SJCRH30 (cell line): ENCODE results near the gene FERMT2. TPM values are rescaled to one million over a fixed set of nuclear protein-coding genes. Genes with fewer than 3 reads are reported as not detected.
A peak's percentile ranks its signal among the peaks of the same experiment; 100 is the strongest.

Experiments used
- DNase-seq, 2 experiments: peaks; one replicate each; pipeline ENCODE4 v3.0.0-alpha.2; 2015 to 2020
- H3K27ac ChIP-seq: fragments of 250-450 bp; sonication (Bioruptor Pico); 2 replicates; pipeline ENCODE4 v1.5.1; 2020; ENCODE audit warnings: mild to moderate bottlenecking, moderate library complexity
- H3K27me3 ChIP-seq: fragments of 250-450 bp; sonication (Bioruptor Pico); 2 replicates; pipeline ENCODE4 v1.5.1; 2020; ENCODE audit warnings: mild to moderate bottlenecking, moderate library complexity
- H3K36me3 ChIP-seq: fragments of 250-450 bp; sonication (Bioruptor Pico); 2 replicates; pipeline ENCODE4 v1.5.1; 2020; ENCODE audit warnings: mild to moderate bottlenecking, moderate library complexity
- H3K4me1 ChIP-seq: fragments of 250-450 bp; sonication (Bioruptor Pico); 2 replicates; pipeline ENCODE4 v1.5.1; 2020; ENCODE audit warnings: mild to moderate bottlenecking, moderate library complexity
- H3K4me3 ChIP-seq: fragments of 250-450 bp; sonication (Bioruptor Pico); 2 replicates; pipeline ENCODE4 v1.5.1; 2020; ENCODE audit warnings: mild to moderate bottlenecking, moderate library complexity
- H3K9me3 ChIP-seq: fragments of 250-450 bp; sonication (Bioruptor Pico); replicated peaks from 2 replicates; pipeline ENCODE4 v1.5.1; 2020; ENCODE audit warnings: mild to moderate bottlenecking, moderate library complexity
- total RNA-seq: library from RNA; depleted of rRNA; stranded (reverse); fragments of >200 nt; shearing (Covaris generic); gene quantifications from 2 replicates; pipeline ENCODE4 v1.2.3, GENCODE V29; 2014; rRNA removed

Gene FERMT2, protein sequence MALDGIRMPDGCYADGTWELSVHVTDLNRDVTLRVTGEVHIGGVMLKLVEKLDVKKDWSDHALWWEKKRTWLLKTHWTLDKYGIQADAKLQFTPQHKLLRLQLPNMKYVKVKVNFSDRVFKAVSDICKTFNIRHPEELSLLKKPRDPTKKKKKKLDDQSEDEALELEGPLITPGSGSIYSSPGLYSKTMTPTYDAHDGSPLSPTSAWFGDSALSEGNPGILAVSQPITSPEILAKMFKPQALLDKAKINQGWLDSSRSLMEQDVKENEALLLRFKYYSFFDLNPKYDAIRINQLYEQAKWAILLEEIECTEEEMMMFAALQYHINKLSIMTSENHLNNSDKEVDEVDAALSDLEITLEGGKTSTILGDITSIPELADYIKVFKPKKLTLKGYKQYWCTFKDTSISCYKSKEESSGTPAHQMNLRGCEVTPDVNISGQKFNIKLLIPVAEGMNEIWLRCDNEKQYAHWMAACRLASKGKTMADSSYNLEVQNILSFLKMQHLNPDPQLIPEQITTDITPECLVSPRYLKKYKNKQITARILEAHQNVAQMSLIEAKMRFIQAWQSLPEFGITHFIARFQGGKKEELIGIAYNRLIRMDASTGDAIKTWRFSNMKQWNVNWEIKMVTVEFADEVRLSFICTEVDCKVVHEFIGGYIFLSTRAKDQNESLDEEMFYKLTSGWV
- 62.5 and 65.3 TPM in 2 replicates for total RNA-seq

DNA sequence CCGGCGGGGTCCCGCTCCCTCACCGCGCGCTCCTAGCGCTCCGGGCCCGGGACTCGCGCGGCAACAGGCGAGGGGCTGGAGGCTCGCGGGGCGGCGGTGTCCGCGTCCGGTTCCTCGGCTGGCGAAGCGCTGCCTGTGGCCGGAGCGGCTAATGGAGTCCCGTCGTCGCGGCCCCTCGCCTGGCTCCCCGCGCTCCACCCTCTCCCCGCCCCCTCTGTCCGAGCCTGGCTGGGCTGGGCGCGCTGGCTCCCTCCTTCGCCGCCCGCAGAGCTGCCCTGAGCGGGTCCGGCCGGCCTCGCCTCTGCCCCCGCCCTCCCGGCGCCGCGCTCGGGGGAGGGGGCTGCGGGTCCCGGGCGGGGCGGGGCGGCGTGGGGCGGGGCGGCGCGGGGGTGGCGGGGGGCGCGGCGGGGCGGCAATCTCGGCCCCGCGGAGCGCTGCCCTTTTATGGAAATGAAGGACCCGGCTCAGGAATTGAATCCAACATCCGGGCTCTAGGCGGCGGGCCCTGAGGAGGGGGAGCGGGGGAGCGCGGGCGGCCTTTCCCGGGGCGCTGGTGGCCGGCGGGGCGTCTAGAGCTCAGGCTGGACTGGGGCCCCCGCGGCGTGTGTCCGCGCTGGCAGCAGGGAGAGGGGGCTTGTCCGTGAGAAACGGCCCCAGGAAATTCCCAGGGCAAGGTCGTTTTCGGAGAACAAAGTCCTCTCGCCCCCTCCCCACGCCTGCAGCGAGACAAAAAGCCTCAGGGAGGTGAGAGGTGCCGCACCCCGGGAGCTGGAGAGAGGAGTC is at the start of gene FERMT2:
TSS of gene FERMT2 (minus strand) at position 153 of the 783 bp plus-strand sequence. CDS start 482 bp downstream, outside the sequence.
- peak within 1 kb of the TSS; percentile 96 for H3K27ac ChIP-seq
- no peaks in the 10 kb centered on the region for H3K9me3 ChIP-seq
- H3K27me3 ChIP-seq, result no peaks in the 10 kb centered on the region
- 0 out of 2 replicates have a peak, but pooled peaks cover 3% of the 10 kb centered on the region for H3K36me3 ChIP-seq
- H3K4me3 ChIP-seq, result peak within 1 kb of the TSS; percentile 100
- peaks cover 13% of the 10 kb centered on the region for H3K4me1 ChIP-seq
- peak; percentile 89 to 91 for DNase-seq

DNA sequence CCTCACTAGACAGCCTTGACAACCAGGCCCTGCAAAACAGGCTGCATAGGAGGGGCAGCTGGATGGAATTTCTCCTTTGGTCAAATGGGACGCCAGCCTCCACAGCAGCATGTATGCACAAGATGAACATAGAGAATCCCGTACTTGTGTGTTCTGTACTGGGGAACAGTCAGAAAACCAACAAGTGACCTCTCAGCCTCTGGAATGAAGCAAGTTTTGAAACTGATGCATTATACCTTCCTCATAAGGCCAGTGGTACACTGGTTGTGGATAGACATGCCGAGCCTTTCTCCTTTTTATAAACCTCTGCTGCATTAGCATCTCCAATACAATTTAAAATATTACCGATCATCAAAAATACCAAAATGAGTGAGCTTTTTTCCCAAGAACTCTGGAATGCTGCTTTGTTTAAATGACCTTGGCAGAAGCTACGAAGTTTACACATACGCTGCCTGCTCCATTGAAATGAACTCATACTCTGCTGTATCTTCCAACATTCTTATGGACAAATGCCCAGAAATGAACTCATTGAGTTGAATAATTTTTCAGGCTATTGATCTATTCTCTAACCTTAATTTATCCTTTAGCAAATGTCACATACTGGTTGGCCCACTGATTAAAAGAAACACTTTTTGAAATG is 47.6 kb upstream of the FERMT2 start:
- no peak overlapping the region for H3K27ac ChIP-seq
- no peak for DNase-seq
- H3K4me1 ChIP-seq, result no peaks in the 10 kb centered on the region
- no peak overlapping the region for H3K4me3 ChIP-seq
- no peaks in the 10 kb centered on the region for H3K36me3 ChIP-seq
- H3K27me3 ChIP-seq, result no peaks in the 10 kb centered on the region
- no peaks in the 10 kb centered on the region for H3K9me3 ChIP-seq

- Histone ChIP-seq H3K4me1 (no peaks in the 10 kb centered on the region), H3K9me3 (no peaks in the 10 kb centered on the region), H3K27ac (no peak overlapping the region), H3K27me3 (no peaks in the 10 kb centered on the region), H3K4me3 (no peak overlapping the region), H3K36me3 (no peaks in the 10 kb centered on the region)
- DNase-seq, result no peak
Measured at GRCh38 chr14:52996493-52996892, 45.6 kb upstream of the FERMT2 start.

DNA sequence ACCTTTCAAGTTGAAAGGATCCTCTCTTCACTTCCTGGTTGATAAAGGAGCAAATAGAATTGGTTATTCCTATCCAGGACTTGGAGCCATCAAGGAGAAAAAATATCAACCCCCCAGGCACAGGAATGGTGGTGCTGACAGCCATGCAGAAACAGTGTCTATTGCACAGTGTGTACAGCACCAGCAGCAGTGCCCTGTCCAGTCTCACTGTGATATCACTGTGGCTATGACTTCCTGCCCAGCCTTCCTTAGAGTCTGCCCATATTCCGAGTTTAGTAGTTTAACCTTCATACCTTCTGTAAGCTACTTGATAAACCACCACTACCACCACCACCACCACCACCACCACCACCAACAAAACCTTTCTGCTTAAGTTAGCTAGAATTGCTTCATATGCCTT is 45.1 kb upstream of the FERMT2 start:
- H3K4me3 ChIP-seq, result no peak overlapping the region
- H3K27me3 ChIP-seq, result no peaks in the 10 kb centered on the region
- H3K27ac ChIP-seq, result no peak overlapping the region
- DNase-seq, result no peak
- H3K9me3 ChIP-seq, result no peaks in the 10 kb centered on the region
- no peaks in the 10 kb centered on the region for H3K4me1 ChIP-seq
- no peaks in the 10 kb centered on the region for H3K36me3 ChIP-seq

GRCh38 chr14:52992236-52992870 is 41.5 kb upstream of the FERMT2 start:
- Histone ChIP-seq H3K4me3 (no peak overlapping the region), H3K27ac (no peak overlapping the region), H3K9me3 (no peaks in the 10 kb centered on the region), H3K36me3 (no peaks in the 10 kb centered on the region), H3K27me3 (no peaks in the 10 kb centered on the region), H3K4me1 (no peaks in the 10 kb centered on the region)
- DNase-seq, result no peak

- Histone ChIP-seq H3K27ac (no peak overlapping the region), H3K9me3 (no peaks in the 10 kb centered on the region), H3K4me3 (no peak overlapping the region), H3K36me3 (no peaks in the 10 kb centered on the region), H3K4me1 (no peaks in the 10 kb centered on the region), H3K27me3 (no peaks in the 10 kb centered on the region)
- no peak for DNase-seq
Measured at GRCh38 chr14:52988139-52988538, 37.3 kb upstream of the FERMT2 start.

DNA sequence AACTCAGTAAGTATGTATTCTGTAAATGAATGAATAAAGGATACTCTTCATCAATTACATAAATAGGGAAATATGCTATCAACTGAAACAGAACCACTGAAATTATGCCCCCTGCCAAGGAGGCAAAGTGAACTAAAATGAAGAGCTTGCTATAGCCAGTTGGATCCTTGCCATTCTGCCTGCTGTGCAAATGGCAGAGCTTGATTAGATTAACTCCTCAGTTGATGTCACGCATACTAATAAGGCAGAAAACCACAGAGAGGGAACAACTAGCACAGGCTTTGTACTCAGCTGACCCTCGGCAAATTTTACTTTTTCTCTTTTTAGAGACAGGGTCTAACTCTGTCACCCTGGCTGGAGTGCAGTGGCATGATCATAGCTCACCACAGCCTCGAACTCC is 36.7 kb upstream of the FERMT2 start:
- Histone ChIP-seq H3K27ac (no peak overlapping the region), H3K4me3 (no peak overlapping the region)

DNA sequence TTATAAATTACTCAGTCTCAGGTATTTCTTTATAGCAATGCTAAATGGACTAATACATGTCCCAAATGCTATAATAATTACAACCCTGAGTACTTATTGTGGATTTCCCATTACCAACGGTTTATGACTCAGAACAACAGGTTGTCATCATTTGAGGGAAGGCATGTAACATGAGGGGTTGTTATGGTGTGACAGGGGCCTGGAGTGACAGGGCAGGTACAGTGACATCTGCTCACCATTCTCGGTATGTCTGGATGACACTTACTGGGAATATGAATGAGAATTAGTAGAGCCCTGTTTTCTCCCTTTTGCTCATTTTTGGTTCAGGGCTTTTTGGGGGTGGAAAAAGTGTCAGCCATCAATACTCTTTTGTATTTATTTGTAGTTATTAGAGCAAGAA is 36.2 kb upstream of the FERMT2 start:
- Histone ChIP-seq H3K4me1 (no peaks in the 10 kb centered on the region), H3K9me3 (no peaks in the 10 kb centered on the region), H3K27ac (no peak overlapping the region), H3K36me3 (no peaks in the 10 kb centered on the region), H3K4me3 (no peak overlapping the region), H3K27me3 (no peaks in the 10 kb centered on the region)
- no peak for DNase-seq

More for the DNA sequence above, 36.7 kb upstream of the FERMT2 start:
- H3K9me3 ChIP-seq, result no peaks in the 10 kb centered on the region
- H3K27me3 ChIP-seq, result no peaks in the 10 kb centered on the region
- no peak for DNase-seq
- H3K36me3 ChIP-seq, result no peaks in the 10 kb centered on the region
- H3K4me1 ChIP-seq, result no peaks in the 10 kb centered on the region

GRCh38 chr14:52977798-52978197 is 26.9 kb upstream of the FERMT2 start:
- peak; percentile 87 to 94 for DNase-seq
- peaks cover 25% of the 10 kb centered on the region for H3K4me1 ChIP-seq

GRCh38 chr14:52974406-52974805 is 23.6 kb upstream of the FERMT2 start:
- no peaks in the 10 kb centered on the region for H3K9me3 ChIP-seq
- H3K36me3 ChIP-seq, result no peaks in the 10 kb centered on the region
- DNase-seq, result no peak
- H3K27me3 ChIP-seq, result no peaks in the 10 kb centered on the region
- peaks cover 17% of the 10 kb centered on the region for H3K4me1 ChIP-seq
- H3K4me3 ChIP-seq, result no peak overlapping the region
- H3K27ac ChIP-seq, result no peak overlapping the region

More at GRCh38 chr14:52977798-52978197, 26.9 kb upstream of the FERMT2 start:
- Histone ChIP-seq H3K27ac (peak overlapping the region; percentile 65), H3K27me3 (no peaks in the 10 kb centered on the region), H3K9me3 (no peaks in the 10 kb centered on the region), H3K36me3 (no peaks in the 10 kb centered on the region), H3K4me3 (peak overlapping the region; percentile 7)

DNA sequence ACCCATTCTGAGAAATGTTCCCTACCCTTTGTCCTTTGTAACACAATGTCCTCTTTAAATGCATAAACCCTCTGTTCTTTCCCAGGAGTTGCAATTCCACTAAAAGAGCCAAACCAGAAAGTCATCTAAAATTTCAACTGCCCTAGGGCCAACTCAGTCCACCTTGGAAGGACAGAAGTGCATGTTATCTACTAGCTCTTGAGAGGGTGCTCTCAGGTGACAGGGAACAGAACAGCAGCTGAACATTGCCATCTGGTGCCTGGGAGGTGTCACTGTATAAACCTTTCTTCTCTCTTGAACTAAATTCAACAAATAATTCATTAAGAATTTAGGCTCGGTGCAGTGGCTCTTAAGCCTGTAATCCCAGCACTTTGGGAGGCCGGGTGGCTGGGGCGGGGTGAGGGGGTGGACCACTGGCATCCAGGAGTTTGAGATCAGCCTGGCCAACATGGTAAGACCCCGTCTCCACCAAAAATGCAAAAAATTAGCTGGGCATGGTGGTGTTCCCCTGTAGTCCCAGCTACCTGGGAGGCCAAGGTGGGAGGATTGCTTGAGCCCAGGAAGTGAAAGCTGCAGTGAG is 10.3 kb upstream of the FERMT2 start:
- Histone ChIP-seq H3K27ac (no peak overlapping the region), H3K4me1 (0 out of 2 replicates have a peak, but pooled peaks cover 2% of the 10 kb centered on the region), H3K27me3 (no peaks in the 10 kb centered on the region), H3K36me3 (no peaks in the 10 kb centered on the region), H3K9me3 (no peaks in the 10 kb centered on the region), H3K4me3 (no peak overlapping the region)
- DNase-seq, result peak; percentile 58 to 79

- Histone ChIP-seq H3K36me3 (no peaks in the 10 kb centered on the region), H3K4me3 (no peak overlapping the region), H3K27me3 (no peaks in the 10 kb centered on the region), H3K4me1 (0 out of 2 replicates have a peak, but pooled peaks cover 2% of the 10 kb centered on the region), H3K27ac (no peak overlapping the region), H3K9me3 (no peaks in the 10 kb centered on the region)
- DNase-seq, result peak in 1 of 2 experiments; percentile 27
Measured at GRCh38 chr14:52960627-52961026, 9.8 kb upstream of the FERMT2 start.

DNA sequence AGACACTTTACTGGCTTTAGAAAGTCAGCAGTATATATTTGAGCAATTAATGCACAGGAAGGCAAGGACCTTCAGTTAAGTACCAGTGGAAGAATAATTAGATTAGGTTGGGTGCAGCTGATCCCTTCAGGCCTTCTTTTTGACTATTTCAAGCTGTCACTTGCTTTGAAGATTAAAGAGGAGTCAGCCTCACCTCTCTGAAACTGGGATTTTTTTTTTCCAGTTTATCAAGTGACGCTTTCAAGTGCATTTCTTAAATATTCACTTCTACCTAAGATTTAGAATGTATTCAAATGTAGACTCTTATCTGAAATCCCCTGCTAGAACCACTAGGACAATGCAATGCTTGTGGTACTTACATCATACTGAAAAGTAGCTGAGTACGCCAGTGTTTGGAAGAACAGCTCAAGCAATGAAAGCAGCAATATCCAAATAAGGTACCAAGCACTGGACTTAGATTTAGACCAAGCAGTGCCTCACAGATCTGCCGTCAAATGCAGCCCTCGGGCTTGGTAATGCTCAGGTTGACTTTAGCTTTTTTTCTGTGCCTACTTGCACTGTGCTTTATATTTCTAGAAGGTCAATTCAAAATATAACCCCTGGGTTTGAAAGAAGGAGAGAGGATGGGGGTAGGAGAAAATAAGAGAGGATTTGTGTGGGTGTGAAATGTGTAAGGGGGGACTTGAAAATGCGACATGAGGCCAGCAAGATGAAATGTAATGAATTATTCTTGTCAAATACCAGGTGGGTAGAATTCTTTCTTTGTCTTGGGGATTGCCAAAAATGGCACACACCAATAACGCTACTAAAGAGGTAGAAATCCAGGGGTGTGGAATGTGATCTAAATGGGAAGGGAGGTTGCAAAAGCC is 3.7 kb upstream of the FERMT2 start:
- Histone ChIP-seq H3K4me3 (no peak overlapping the region), H3K36me3 (no peaks in the 10 kb centered on the region), H3K9me3 (no peaks in the 10 kb centered on the region), H3K27me3 (no peaks in the 10 kb centered on the region), H3K27ac (no peak overlapping the region), H3K4me1 (no peaks in the 10 kb centered on the region)
- no peak for DNase-seq
